ENCODE results near the gene CAMKK1. TPM values are rescaled to one million over a fixed set of nuclear protein-coding genes. Genes with fewer than 3 reads are reported as not detected.

Gene CAMKK1
- total RNA-seq, 8 experiments from 2014 or later, result 2.2 to 7.7 (median 5.1) TPM

DNA sequence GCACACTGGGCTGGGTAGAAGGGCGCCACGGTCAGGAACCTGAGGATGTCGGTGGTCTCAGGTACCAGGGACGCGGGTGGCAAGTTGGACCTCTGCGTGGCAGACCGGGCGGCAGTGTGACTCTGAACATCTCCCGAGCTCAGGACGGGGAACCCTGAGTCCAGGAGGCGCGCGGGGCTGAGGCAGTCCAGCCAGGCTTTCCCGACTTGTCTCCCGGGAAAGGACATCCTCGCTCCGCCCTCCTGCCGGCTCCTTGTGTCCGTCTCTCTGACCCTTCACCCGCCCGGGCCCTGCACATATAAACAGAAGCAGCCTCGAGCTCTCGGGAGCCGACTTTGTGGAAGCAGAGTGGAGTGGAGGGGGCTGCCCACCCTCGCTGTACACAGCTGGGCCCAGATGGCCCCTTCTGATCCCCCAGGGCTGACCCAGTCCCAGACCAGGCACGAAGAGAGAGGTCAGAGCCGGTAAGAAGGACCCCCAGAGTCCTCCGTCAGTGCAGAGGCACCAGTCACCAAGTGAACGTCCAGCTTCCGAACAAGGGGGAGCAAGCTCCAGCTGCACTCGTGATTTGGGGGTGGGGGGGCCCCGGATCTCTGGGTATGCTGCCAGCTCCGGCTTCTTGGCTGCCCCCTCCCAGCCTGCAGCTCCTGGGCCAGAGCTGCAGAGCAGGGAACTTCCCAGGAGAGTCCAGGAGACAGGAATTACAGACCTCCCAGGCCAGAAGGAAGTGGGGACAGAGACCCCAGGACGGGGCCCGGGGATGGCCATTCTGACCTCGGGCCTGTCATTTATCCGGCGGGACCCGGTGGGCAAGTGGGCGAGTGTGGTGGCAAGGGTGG is 31.9 kb upstream of the CAMKK1 start:
- WGBS, 10 experiments, result 58 to 93% (median 93%) methylated on average over 3 to 9 of the region's 40 CpGs; no CpG with 5 or more reads in 7 of the 10 experiments
- in situ Hi-C loops (cut with MboI; ENCODE audit: low pct_unique_long_range_greater_than_20kb in 2 of 9, low sequenced_read_pairs in 9 of 9, unreplicated experiment in 9 of 9), result no loop called here
- ATAC-seq (replicated peaks in 6 of 8), result peak in 3 of 8 experiments; percentile 12 to 20 (median 15)
- no peak overlapping the region for H3K4me3 ChIP-seq
- no peak overlapping the region for H3K27ac ChIP-seq
- peaks cover 21 to 42% of the 10 kb centered on the region in 2 donors for H3K4me1 ChIP-seq (replicated peaks in 1 of 2)

DNA sequence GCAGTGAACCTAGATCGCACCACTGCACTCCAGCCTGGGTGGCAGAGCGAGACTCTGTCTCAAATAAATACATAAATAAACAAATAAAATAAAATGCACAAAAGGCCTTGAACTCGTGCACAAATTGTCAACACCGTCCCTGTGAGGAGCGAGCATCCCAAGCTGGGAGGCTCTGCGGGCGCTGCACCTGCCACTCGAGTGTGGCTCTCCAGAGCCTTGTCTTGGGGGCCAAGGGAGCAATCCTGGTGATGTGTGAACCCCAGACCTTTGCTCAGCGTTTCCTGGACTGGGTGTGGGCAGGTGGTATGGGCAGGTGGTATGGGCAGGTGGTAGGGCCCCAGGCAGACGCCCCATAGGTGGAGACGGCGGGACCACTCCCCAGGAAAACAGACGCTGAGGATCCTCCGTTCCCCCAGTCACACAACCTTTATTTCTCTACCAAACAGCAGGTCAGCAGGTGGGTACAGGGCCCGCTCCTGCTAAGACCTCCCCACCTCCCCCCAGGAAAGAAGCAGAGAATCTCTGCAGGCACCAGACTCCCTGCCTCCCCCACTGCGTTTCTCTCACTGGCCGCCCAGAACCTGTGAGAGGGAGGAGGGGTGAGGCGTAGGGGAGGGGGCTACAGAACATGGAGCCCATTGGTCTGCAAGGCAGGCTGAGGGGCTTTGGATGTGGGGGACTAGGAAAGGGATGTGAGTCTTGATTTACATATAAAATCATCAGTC is 30.8 kb upstream of the CAMKK1 start:
- Histone ChIP-seq H3K4me3 (no peak overlapping the region), H3K4me1 (replicated peaks in 1 of 2) (peaks cover 25 to 45% of the 10 kb centered on the region in 2 donors), H3K27ac (no peak overlapping the region)
- WGBS, 10 experiments, result 0 to 100% (median 85%) methylated on average over 1 to 9 of the region's 18 CpGs; no CpG with 5 or more reads in 4 of the 10 experiments
- in situ Hi-C loops (cut with MboI; ENCODE audit: low pct_unique_long_range_greater_than_20kb in 2 of 9, low sequenced_read_pairs in 9 of 9, unreplicated experiment in 9 of 9), result no loop called here
- ATAC-seq (replicated peaks in 6 of 8), result no peak

DNA sequence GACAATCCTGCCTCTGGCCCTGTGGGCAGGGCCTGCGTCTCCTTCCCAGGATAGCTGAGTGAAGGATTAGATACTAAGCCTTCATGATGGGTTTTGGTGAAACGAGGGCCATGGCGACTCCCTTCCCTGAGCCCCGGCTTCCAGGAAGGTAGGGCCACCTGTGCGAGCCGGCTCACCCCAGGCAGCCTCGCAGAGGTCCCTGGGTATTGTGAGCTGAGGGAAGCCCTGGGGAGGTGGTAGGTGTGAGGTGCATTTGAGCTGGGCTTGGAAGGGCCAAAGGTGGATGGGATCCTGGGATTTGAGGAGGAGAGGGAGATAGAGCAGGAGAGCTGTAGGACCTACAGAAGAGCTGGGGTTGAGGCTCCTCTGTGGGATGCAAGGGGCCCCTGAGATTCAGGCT is 29.9 kb upstream of the CAMKK1 start:
- in situ Hi-C loops (cut with MboI; ENCODE audit: low pct_unique_long_range_greater_than_20kb in 2 of 9, low sequenced_read_pairs in 9 of 9, unreplicated experiment in 9 of 9), result no loop called here
- no peak overlapping the region for H3K27ac ChIP-seq
- WGBS, 10 experiments, result 67 to 100% (median 80%) methylated on average over 1 to 6 of the region's 7 CpGs; no CpG with 5 or more reads in 5 of the 10 experiments
- ATAC-seq (replicated peaks in 6 of 8), result no peak
- peaks cover 29 to 45% of the 10 kb centered on the region in 2 donors for H3K4me1 ChIP-seq (replicated peaks in 1 of 2)
- no peak overlapping the region for H3K4me3 ChIP-seq

DNA sequence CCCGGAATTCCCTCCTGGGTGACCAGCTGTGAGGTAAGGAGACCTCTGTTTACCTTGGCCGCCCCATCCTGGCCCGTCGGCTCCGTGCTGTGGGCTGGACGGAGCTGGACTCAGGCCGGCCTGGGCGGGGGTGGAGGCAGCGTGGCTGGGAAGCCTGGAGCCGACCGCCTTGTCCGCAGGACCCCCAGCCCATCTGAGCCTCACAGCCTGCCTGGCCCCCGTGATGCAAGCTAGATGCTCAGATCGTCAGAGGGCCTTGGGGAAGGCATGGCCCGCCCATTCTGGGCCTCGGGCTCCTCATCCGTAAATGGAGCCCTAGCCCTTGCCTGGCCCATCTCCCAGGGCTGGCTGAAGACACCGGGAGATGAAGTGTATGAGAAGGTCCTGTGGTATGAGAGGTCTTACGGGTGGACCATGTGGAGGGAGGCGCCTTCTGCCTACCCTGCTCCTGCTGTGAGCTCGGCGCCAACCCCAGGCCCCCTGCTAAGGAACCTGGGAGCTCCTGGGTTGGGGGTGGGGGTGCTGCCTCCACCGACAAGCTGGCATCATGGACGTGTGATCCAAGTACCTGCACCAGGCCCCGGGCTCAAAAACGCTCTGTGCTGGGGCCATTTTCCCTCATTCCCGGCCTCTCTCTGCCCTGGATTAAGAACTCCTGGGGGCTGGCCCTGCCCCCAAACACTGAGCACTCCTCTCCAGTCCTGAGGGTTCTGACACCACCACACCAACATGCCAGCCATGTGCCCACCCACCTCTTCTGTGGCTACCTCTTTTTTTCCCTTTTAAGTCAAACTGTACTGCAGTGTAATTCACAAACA is 28.9 kb upstream of the CAMKK1 start:
- in situ Hi-C loops (cut with MboI; ENCODE audit: low pct_unique_long_range_greater_than_20kb in 2 of 9, low sequenced_read_pairs in 9 of 9, unreplicated experiment in 9 of 9), result no loop called here
- Histone ChIP-seq H3K4me3 (no peak overlapping the region), H3K4me1 (replicated peaks in 1 of 2) (peaks cover 24 to 34% of the 10 kb centered on the region in 2 donors), H3K27ac (no peak overlapping the region)
- no peak for ATAC-seq (replicated peaks in 6 of 8)
- WGBS, 10 experiments, result 51 to 97% (median 73%) methylated on average over 2 to 15 of the region's 27 CpGs; no CpG with 5 or more reads in 5 of the 10 experiments

DNA sequence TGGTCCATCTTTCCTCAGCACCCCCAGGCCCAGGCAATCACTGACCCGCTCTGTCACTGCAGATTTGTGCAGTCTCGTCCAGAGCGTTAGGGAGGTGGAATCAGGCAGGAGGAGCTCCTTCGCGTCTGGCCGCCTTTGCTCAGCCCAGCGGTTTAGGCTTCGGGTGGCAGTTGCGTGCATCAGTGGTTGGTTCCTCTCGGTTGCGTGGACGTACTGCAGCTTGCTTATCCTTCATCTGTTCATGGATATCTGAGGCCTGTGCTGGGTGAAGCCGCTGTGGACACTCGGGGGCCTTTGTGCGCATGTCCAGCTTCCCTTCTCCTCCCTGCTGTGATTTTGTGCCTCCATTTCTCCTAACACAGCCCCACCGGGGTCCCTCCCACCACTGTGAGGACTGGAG is 28.2 kb upstream of the CAMKK1 start:
- no peak overlapping the region for H3K27ac ChIP-seq
- 86 to 100% (median 91%) methylated on average over 1 to 8 of the region's 16 CpGs; no CpG with 5 or more reads in 5 of the 10 experiments for WGBS, 10 experiments
- no peak for ATAC-seq (replicated peaks in 6 of 8)
- no peak overlapping the region for H3K4me3 ChIP-seq
- peaks cover 24 to 27% of the 10 kb centered on the region in 2 donors for H3K4me1 ChIP-seq (replicated peaks in 1 of 2)
- in situ Hi-C loops (cut with MboI; ENCODE audit: low pct_unique_long_range_greater_than_20kb in 2 of 9, low sequenced_read_pairs in 9 of 9, unreplicated experiment in 9 of 9), result no loop called here

GRCh38 chr17:3919123-3919624 is 26.3 kb upstream of the CAMKK1 start:
- Histone ChIP-seq H3K4me1 (replicated peaks in 1 of 2) (peaks cover 15% of the 10 kb centered on the region in 2 donors), H3K27ac (peak overlapping the region in 1 of 2 donors; percentile 15), H3K4me3 (no peak overlapping the region)
- in situ Hi-C loops (cut with MboI; ENCODE audit: low pct_unique_long_range_greater_than_20kb in 2 of 9, low sequenced_read_pairs in 9 of 9, unreplicated experiment in 9 of 9), result loop anchor here in 1 of 9 experiments (10.0 kb wide), 1 partner anchor 86 kb away; no protein-coding TSS in a partner anchor
- ATAC-seq (replicated peaks in 6 of 8), result no peak
- WGBS, 10 experiments, result 77 to 100% (median 87%) methylated on average over 2 to 6 of the region's 22 CpGs; no CpG with 5 or more reads in 7 of the 10 experiments

GRCh38 chr17:3918372-3919122 is 25.7 kb upstream of the CAMKK1 start:
- no peak for ATAC-seq (replicated peaks in 6 of 8)
- WGBS, 10 experiments, result 0 to 68% (median 28%) methylated on average over 1 to 4 of the region's 8 CpGs; no CpG with 5 or more reads in 6 of the 10 experiments
- Histone ChIP-seq H3K27ac (peak overlapping the region; percentile 3 to 15), H3K4me1 (replicated peaks in 1 of 2) (peaks cover 8 to 9% of the 10 kb centered on the region in 2 donors), H3K4me3 (no peak overlapping the region)
- in situ Hi-C loops (cut with MboI; ENCODE audit: low pct_unique_long_range_greater_than_20kb in 2 of 9, low sequenced_read_pairs in 9 of 9, unreplicated experiment in 9 of 9), result loop anchor here in 1 of 9 experiments (10.0 kb wide), 1 partner anchor 86 kb away; no protein-coding TSS in a partner anchor

DNA sequence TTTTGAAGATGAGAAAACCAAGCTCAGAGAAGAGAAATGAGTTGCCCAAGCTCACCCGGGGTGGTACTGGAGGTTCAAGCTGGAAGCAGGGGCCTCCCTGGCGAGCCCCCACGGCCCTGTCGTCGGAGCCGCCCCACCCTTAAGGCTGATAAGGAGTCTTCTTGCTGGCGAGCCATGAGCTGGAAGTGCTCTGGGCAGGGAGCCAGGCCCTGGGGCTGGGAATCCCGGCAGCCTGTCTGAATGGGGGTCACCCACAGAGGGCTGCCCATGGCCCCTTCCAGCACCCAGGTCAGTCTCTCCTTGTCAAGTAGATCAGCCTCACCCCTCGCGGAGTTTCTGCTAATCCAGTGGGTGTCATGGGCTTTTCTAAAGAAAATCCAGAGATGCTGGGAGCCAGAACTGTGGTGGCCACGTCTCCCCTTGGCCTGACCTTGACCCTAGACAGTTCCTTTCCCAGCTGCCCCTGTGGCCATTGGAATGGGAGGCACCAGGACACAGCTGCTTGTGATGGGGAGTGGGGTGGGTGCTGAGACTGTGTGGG is 24.6 kb upstream of the CAMKK1 start:
- peak in 2 of 8 experiments; percentile 15 to 17 for ATAC-seq (replicated peaks in 6 of 8)
- peaks cover 7 to 8% of the 10 kb centered on the region in 2 donors for H3K4me1 ChIP-seq (replicated peaks in 1 of 2)
- H3K4me3 ChIP-seq, result no peak overlapping the region
- WGBS, 10 experiments, result 0 to 92% (median 48%) methylated on average over 1 to 4 of the region's 11 CpGs; no CpG with 5 or more reads in 6 of the 10 experiments
- H3K27ac ChIP-seq, result no peak overlapping the region
- in situ Hi-C loops (cut with MboI; ENCODE audit: low pct_unique_long_range_greater_than_20kb in 2 of 9, low sequenced_read_pairs in 9 of 9, unreplicated experiment in 9 of 9), result loop anchor here in 1 of 9 experiments (10.0 kb wide), 1 partner anchor 87 kb away; no protein-coding TSS in a partner anchor

DNA sequence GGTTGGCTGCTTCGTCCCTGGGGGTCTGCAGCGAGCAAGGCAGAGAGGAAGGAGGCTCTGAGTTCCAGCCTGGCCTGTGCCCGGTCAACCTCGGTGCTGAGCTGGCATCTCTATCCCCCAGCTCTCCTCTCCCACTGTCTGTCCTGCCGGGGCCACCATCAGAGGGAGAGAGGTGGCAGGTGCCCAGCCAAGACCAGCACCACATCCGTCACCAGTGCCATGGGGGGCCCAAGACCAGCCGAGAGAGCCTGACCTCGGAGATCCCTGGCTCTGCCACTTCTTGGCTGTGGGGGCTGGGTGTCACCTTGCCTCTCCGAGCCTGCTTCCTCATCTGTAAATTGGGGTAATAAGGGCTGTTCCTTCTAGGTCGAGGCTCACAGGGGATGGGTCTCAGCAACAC is 24.0 kb upstream of the CAMKK1 start:
- in situ Hi-C loops (cut with MboI; ENCODE audit: low pct_unique_long_range_greater_than_20kb in 2 of 9, low sequenced_read_pairs in 9 of 9, unreplicated experiment in 9 of 9), result loop anchor here in 1 of 9 experiments (10.0 kb wide), 1 partner anchor 88 kb away; no protein-coding TSS in a partner anchor
- H3K27ac ChIP-seq, result no peak overlapping the region
- no peak for ATAC-seq (replicated peaks in 6 of 8)

DNA sequence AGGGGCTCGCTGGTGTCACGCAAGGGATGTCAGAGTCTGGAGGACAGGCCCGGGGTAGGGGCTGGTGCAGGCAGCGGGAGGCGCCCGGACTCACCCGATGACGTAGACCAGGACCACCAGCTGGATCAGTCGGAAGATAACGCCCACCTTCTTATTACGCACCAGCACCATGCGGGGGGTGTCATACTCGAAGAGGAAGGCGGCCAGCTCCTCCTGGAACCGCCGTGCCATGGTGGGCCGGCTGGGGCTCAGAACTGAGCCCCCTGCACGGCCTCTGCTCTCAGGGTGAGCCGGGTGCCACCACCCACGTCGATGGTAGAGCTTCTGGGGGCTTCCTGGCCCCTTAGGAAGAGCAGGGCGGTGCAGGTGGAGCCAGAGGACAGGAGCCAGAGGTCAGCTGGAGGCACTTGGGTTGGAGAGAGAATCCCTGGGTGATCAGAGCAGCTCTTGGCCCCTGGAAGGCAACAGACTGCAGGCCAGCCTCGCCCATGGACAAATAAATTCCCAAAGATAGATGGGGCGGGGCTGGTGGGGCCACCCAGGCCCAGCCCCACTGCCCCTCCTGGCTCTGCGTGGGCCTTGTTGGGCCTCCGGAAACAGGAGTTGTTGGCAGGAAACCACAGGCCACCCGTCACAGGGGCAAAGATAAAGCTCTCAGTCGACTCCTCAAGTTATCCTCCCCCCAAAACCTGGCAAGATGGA is 23.3 kb upstream of the CAMKK1 start, which contains the start of gene P2RX1:
P2RX1 (minus strand) TSS at position 471 of the 702 bp plus-strand sequence; CDS start at position 231, 240 bp downstream.
- no peak within 1 kb of the TSS for H3K27ac ChIP-seq
- H3K4me1 ChIP-seq (replicated peaks in 1 of 2), result peaks cover 10 to 15% of the 10 kb centered on the region in 2 donors
- 67 to 89% (median 75%) methylated on average over 1 to 10 of the region's 28 CpGs; no CpG with 5 or more reads in 5 of the 10 experiments for WGBS, 10 experiments
- H3K4me3 ChIP-seq, result no peak within 1 kb of the TSS
- in situ Hi-C loops (cut with MboI; ENCODE audit: low pct_unique_long_range_greater_than_20kb in 2 of 9, low sequenced_read_pairs in 9 of 9, unreplicated experiment in 9 of 9), result loop anchor here in 1 of 9 experiments (10.0 kb wide), 1 partner anchor 89 kb away; no protein-coding TSS in a partner anchor
- ATAC-seq (replicated peaks in 6 of 8), result peak in 2 of 8 experiments; percentile 9 to 42

More for the DNA sequence above, 24.0 kb upstream of the CAMKK1 start:
- 80 to 83% methylated on average over 1 of the region's 10 CpGs; no CpG with 5 or more reads in 8 of the 10 experiments for WGBS, 10 experiments
- H3K4me3 ChIP-seq, result no peak overlapping the region
- peaks cover 7 to 8% of the 10 kb centered on the region in 2 donors for H3K4me1 ChIP-seq (replicated peaks in 1 of 2)

Data from motor neuron (in vitro differentiated cells).